Right lobe of liver (tissue), 6 donors: Measurements from ENCODE around the gene TRPM3. TPM values are rescaled to one million over a fixed set of nuclear protein-coding genes. Genes with fewer than 3 reads are reported as not detected.
A peak's percentile ranks its signal among the peaks of the same experiment; 100 is the strongest.

Experiments used
- ATAC-seq, 4 donors: fragments of 200-7000 bp; cut with Tn5 transposase; one replicate each; pipeline ENCODE4 v1.9.1; 2020; ENCODE audit warnings: mild to moderate bottlenecking in 4 of 4, moderate library complexity in 4 of 4
- DNase-seq, 3 donors: peaks; one replicate each; pipeline ENCODE4 v3.0.0-alpha.2; 2020
- H3K27ac ChIP-seq, 3 donors: fragments of 200-600 bp; one replicate each; pipeline ENCODE4 v1.8.0; 2022
- H3K27me3 ChIP-seq, 2 donors: fragments of 200-600 bp; one replicate each; pipeline ENCODE4 v1.8.0; 2022
- H3K36me3 ChIP-seq, 4 donors: fragments of 200-600 bp; sonication (generic) in 1 of 4; one replicate each; pipeline versions ENCODE4 v1.5.1 to v1.8.0; 2017 to 2022; ENCODE audit warnings: control low read depth in 1 of 4
- H3K4me1 ChIP-seq, 4 donors: fragments of 200-600 bp; sonication (generic) in 1 of 4; one replicate each; pipeline versions ENCODE4 v1.5.1 to v1.8.0; 2017 to 2022; ENCODE audit warnings: control low read depth in 1 of 4
- H3K4me3 ChIP-seq, 3 donors: fragments of 200-600 bp; one replicate each; pipeline ENCODE4 v1.8.0; 2022
- H3K9me3 ChIP-seq, 4 donors: fragments of 200-600 bp; sonication (generic) in 1 of 4; one replicate each; pipeline versions ENCODE4 v1.5.1 to v1.8.0; 2017 to 2022; ENCODE audit warnings: control low read depth in 1 of 4
- POLR2A ChIP-seq: fragments of 450-650 bp; IDR thresholded peaks from one replicate; pipeline ENCODE4 v1.6.1; 2017; ENCODE audit warnings: antibody characterized with exemption, mild to moderate bottlenecking
- WGBS: methylation state at CpG from one replicate; pipeline ENCODE4 v1.1.6; 2018; ENCODE audit warnings: low coverage, low lambda C conversion rate; ENCODE audit not compliant: insufficient coverage; ENCODE audit errors: missing lambda C conversion rate; 5-methylcytosine and 5-hydroxymethylcytosine counted together
- intact Hi-C, 2 donors: fragments of 100-400 bp; cut with DNase I; formaldehyde crosslinking; loops; one replicate each; pipeline versions ENCODE4 v1.11.2 to v1.14.1; 2022
- total RNA-seq, 6 experiments: library from RNA; depleted of rRNA in 2 of 6; stranded (reverse); fragments of >200 nt in 2 of 6; fragmentation: NEBNext Ultra II Directional in 3 of 6; extraction: Animal tissue kit (Norgen Biotek cat#: 25700) in 3 of 6; gene quantifications; one replicate each; pipeline versions ENCODE4 v1.1.0 to v1.2.4, GENCODE V29; 2016 to 2023
- TF ChIP-seq, protein P1 (sequence below), 4 donors: fragments of 200-600 bp in 3 of 4; fragments of 450-650 bp in 1 of 4; IDR thresholded peaks; one replicate each; pipeline versions ENCODE4 v1.5.1 to v1.8.0; 2016 to 2022; ENCODE audit warnings: antibody characterized with exemption in 4 of 4, mild to moderate bottlenecking in 2 of 4
- donor health status: DM: no; HTN: yes; CAD: no.
- donor health status: DM: no; HTN: no; CAD: no.
- donor health status: DM: no; HTN: no; CAD: no.
- donor health status: DM: no; HTN: yes; CAD: no.
- donor health status: DM: no; HTN: yes; CAD: no.

Gene TRPM3
- total RNA-seq, 6 experiments from 2014 or later, result 0.26 to 0.56 (median 0.39) TPM

DNA sequence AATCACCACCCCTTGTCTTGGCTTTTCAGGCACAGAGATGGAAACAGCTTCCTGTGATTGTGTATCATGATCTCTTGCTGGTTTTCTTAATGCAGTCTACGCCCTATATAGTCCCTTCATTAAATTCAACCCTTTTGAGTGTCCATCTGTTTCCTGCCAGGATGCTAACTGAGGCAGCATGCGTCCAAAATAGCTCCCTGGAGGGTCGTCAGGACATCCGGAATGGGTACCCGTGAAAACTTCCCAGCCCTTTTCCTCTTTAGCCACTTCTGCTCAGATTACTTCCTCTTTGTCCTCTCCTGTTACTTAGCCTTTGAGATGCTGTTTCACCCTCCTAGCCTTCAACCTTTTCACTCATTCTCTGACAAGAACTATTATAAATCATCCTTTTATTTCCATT lies 627.2 kb downstream of the TRPM3 start:
- H3K36me3 ChIP-seq, result no peaks in the 10 kb centered on the region
- H3K4me1 ChIP-seq, result no peaks in the 10 kb centered on the region
- no peaks in the 10 kb centered on the region for H3K27me3 ChIP-seq
- WGBS, result 41% methylated on average over 5 of the region's 5 CpGs
- no peak overlapping the region for H3K4me3 ChIP-seq
- H3K27ac ChIP-seq, result no peak overlapping the region
- DNase-seq, result peak in 1 of 3 donors; percentile 31
- no peaks in the 10 kb centered on the region for H3K9me3 ChIP-seq
- no peak for ATAC-seq
- intact Hi-C loops, result loop anchor here in 1 of 2 donors (10.0 kb wide), 1 partner anchor 111 kb away; no protein-coding TSS in a partner anchor
- TF ChIP-seq POLR2A, result no peak
- TF ChIP-seq, protein P1, sequence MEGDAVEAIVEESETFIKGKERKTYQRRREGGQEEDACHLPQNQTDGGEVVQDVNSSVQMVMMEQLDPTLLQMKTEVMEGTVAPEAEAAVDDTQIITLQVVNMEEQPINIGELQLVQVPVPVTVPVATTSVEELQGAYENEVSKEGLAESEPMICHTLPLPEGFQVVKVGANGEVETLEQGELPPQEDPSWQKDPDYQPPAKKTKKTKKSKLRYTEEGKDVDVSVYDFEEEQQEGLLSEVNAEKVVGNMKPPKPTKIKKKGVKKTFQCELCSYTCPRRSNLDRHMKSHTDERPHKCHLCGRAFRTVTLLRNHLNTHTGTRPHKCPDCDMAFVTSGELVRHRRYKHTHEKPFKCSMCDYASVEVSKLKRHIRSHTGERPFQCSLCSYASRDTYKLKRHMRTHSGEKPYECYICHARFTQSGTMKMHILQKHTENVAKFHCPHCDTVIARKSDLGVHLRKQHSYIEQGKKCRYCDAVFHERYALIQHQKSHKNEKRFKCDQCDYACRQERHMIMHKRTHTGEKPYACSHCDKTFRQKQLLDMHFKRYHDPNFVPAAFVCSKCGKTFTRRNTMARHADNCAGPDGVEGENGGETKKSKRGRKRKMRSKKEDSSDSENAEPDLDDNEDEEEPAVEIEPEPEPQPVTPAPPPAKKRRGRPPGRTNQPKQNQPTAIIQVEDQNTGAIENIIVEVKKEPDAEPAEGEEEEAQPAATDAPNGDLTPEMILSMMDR (IDR thresholded peaks at IDR 0.05), result no peak

DNA sequence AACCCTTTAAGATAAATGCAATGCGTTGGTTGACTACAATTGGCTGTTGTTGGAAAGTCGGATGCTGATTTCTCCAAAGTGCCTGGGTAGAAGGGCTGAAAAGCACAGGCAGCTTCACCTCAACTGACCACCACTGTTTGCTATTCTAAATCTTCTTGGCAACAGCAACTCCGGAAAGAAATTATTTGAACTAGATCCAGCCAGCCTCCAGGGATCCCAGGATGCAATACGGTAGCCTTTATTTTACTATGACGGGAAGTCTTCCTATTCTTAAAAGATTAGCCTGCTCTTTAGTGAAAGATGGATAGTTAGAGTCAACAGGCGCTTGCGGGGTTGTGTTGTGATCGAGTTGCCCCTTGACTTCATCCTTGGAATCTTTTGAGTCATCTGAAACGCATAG lies 628.4 kb downstream of the TRPM3 start:
- H3K27ac ChIP-seq, result no peak overlapping the region
- intact Hi-C loops, result loop anchor here in 1 of 2 donors (10.0 kb wide), 1 partner anchor 112 kb away; no protein-coding TSS in a partner anchor
- TF ChIP-seq POLR2A, result no peak
- TF ChIP-seq, protein P1 (IDR thresholded peaks at IDR 0.05), result no peak
- no peaks in the 10 kb centered on the region for H3K9me3 ChIP-seq
- 79% methylated on average over 9 of the region's 9 CpGs for WGBS
- H3K36me3 ChIP-seq, result no peaks in the 10 kb centered on the region
- H3K4me1 ChIP-seq, result no peaks in the 10 kb centered on the region
- no peaks in the 10 kb centered on the region for H3K27me3 ChIP-seq
- no peak overlapping the region for H3K4me3 ChIP-seq
- ATAC-seq (no peak), DNase-seq (peak in 1 of 3 donors; percentile 13)

DNA sequence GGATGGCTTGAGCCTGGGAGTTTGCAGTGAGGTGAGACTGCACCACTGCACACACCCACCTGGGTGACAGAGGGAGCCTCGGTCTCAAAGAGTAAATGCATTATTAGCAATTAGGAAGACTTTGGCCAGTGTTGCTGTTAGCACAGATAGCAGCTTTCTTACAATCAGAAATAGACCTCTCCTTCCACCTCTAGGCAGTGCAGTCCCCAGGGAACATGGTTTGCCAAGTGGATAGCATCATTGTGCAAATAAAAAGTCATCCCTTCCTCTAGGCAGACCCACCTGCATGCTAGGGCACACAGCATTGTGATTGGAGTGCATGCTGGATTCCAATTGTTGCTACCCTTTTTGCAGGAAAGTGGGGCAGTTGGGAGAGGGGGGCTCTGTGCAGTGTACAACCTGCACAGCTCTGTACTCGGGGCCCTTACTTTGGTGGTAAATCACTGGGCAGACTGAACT lies 629.1 kb downstream of the TRPM3 start:
- H3K27ac ChIP-seq, result no peak overlapping the region
- DNase-seq, result peak in 1 of 3 donors; percentile 23
- ATAC-seq, result no peak
- no CpG with 5 or more reads among the region's 2 CpGs for WGBS
- no peaks in the 10 kb centered on the region for H3K4me1 ChIP-seq
- TF ChIP-seq POLR2A, result no peak
- TF ChIP-seq, protein P1 (IDR thresholded peaks at IDR 0.05), result no peak
- no peak overlapping the region for H3K4me3 ChIP-seq
- H3K36me3 ChIP-seq, result no peaks in the 10 kb centered on the region
- no peaks in the 10 kb centered on the region for H3K27me3 ChIP-seq
- intact Hi-C loops, result loop anchor here in 1 of 2 donors (10.0 kb wide), 1 partner anchor 112 kb away; no protein-coding TSS in a partner anchor
- H3K9me3 ChIP-seq, result no peaks in the 10 kb centered on the region

DNA sequence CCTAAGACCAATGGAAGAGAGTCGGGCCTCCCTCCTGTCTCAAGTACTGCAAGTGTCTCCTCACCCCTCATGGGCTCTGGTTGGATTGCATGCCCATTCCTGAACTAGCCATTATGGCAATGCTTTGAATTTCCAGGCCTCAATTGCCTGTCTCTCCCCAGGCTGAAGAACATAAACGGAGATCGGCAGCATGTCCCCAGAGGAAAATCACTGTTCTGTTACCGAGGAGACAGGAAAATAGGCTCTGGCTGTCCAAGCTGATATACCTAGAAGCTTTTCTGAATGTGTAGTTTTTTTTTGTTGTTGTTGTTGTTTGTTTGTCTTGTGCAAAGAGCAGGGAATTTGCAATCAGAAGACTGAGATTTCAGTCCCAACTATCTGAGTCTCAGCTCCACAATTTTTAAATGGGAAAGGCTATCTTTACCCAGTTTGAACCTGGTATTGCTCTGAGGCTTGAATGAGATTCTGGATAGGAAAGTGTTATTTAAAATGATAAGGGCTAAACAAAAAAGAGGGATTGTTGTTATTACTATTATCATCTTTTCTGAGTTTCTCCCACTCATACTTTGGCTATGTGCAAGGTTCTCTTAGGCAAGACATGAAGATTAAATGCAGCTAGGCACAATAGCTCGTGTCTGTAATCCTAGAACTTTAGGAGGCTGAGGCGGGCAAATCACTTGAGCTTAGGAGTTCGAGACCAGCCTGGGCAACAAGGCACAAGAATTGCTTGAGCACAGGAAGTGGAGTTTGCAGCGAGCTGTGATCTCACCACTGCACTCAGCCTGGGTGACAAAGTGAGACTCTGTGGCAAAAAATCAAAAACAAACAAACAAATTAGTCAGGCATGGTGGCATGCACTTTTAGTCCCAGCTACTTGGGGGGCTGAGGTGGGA lies 629.7 kb downstream of the TRPM3 start:
- no peaks in the 10 kb centered on the region for H3K9me3 ChIP-seq
- no peaks in the 10 kb centered on the region for H3K27me3 ChIP-seq
- intact Hi-C loops, result loop anchor here in 1 of 2 donors (10.0 kb wide), 1 partner anchor 113 kb away; no protein-coding TSS in a partner anchor
- H3K27ac ChIP-seq, result no peak overlapping the region
- WGBS, result 74% methylated on average over 6 of the region's 8 CpGs
- H3K36me3 ChIP-seq, result no peaks in the 10 kb centered on the region
- ATAC-seq, result no peak
- TF ChIP-seq POLR2A, result no peak
- TF ChIP-seq, protein P1 (IDR thresholded peaks at IDR 0.05), result no peak
- no peak overlapping the region for H3K4me3 ChIP-seq
- DNase-seq, result peak in 1 of 3 donors; percentile 23
- H3K4me1 ChIP-seq, result no peaks in the 10 kb centered on the region
